Muscle of arm (tissue), 12 donors: Measurements from ENCODE around the gene TAS2R60. TPM values are rescaled to one million over a fixed set of nuclear protein-coding genes. Genes with fewer than 3 reads are reported as not detected.
"Not testable (repeated sequence)": the region's sequence is repeated elsewhere in the genome, so short reads cannot be mapped to it uniquely, and the experiment has no call there.

ENCODE experiments used
- DNase-seq: peaks from one replicate; pipeline ENCODE4 v3.0.0-alpha.2; 2013
- polyA plus RNA-seq, 12 donors: library from polyadenylated mRNA; unstranded; fragments of 120-200 nt; gene quantifications; one replicate each; pipeline ENCODE4 v1.2.1, GENCODE V29; 2013; ENCODE audit not compliant: insufficient read length in 12 of 12

TAS2R60 gene
- polyA plus RNA-seq, 12 donors = not detected

DNA sequence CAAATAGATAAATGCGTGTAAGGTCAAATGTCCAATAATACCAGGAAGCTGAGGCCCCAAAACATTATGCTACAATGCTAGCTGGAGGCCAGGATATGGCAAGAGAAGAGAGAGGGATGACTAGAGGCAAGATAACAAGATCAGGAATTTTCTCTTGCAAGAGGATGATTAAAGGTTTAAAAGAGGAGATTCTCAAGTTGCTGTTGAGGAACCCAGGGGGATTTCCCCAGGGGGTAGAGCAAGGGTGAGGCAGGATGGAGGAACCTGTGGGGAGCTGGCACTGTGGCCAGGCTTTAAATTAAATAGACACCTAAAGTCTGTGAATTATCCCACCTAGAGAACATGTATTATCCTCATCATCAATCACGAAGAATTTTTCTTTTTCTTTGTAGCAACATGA, 3.4 kb upstream of the TAS2R60 start:
- no peak for DNase-seq

GRCh38 chr7:143444063-143444782, 970 bp downstream of the TAS2R60 start:
- DNase-seq = no peak

DNA sequence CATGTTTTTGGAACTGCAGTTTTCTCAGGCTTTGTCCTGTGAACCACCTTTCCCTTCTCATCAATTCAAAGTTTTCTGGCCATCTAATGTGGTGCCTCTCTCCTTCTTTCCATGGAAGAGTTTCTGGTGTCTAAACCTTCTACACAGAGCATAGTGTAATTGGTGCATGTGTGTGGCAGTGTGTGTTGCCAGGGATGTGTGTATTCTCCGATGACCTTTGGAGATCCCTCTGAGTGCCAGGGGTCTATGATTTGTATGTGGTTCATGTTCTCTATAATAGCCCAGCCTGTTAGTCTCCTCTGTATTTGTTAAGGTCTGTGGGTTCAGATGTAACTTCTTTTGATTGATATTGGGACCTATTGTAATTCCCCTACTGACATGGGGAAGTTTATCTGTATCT, 1.5 kb downstream of the TAS2R60 start:
- DNase-seq = no peak

DNA sequence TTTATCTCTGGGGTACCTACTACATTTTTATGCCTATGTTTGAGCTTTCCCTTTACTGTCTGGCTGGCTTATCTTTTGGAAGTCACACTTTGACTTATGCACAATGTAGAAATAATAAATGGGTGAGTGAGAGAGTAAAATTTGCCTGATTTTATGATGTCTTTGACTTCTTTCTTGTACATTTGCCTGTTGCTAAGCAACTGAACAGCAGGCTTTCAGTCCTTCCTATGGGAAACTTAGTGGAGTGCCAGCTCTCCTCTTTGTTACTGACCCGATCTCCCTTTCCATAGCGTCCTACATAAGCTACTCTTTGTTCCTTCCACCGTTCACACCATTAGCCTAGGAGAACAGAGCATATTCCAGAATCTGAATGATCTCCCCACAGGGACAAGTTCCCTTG, 4.2 kb downstream of the TAS2R60 start:
- DNase-seq = no peak

DNA sequence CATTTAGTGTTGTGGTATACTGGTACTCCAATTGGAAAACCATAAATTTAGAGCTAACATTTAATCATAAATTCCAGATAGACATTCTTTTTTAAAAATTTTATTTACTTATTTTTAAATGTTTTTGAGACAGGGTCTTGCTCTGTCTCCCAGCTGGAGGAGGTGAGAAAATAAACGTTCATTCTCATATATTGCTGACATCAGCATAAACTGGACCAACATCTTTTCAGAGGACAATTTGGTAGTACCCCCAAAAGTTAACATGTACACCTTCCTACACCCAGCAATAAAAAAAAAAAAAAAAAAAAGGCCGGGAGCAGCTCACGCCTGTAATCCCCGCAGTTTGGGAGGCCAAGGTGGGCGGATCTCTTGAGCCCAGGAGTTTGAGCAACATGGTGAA, 5.2 kb downstream of the TAS2R60 start:
- no peak for DNase-seq

- DNase-seq = no peak
Measured at GRCh38 chr7:143449793-143450192, 6.5 kb downstream of the TAS2R60 start.

DNA sequence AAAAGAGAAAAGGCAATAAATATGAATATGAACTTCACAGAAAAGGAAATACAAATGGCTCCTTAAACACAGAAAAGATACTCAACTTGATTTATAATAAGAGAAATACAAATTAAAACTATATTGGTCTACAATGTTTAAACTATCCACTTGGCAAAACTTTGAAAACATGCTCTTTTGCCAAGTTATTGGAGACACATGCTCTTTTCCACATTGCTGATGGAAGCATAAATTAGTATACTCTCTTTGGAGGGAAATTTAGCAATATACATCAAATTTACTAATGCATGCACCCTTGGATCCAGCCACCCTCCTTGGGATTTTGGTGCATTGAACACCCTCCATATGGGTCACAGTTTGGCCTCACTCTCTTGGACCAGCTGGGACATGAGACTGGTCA, 7.9 kb downstream of the TAS2R60 start:
- no peak for DNase-seq

DNA sequence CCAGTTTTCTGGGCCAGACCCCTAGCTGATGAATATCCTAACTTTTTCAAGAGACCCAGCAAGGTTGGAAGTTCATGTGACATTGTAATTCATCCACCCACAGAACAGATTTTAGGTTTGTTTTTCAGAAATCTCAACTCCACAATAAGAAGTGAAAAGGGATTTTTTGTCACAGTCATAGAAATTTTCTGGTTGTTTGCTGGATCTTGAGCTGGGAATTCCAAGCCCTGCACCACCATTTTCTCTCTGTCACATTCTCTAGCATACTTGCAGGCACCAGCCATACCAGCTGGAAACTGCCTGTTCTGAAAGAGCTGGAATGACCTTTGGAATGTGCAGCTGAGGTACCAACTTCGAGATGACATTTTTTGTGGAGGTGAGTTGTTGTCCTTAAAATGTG, 8.5 kb downstream of the TAS2R60 start:
- no peak for DNase-seq

GRCh38 chr7:143452495-143452894, 9.2 kb downstream of the TAS2R60 start:
- no peak for DNase-seq

DNA sequence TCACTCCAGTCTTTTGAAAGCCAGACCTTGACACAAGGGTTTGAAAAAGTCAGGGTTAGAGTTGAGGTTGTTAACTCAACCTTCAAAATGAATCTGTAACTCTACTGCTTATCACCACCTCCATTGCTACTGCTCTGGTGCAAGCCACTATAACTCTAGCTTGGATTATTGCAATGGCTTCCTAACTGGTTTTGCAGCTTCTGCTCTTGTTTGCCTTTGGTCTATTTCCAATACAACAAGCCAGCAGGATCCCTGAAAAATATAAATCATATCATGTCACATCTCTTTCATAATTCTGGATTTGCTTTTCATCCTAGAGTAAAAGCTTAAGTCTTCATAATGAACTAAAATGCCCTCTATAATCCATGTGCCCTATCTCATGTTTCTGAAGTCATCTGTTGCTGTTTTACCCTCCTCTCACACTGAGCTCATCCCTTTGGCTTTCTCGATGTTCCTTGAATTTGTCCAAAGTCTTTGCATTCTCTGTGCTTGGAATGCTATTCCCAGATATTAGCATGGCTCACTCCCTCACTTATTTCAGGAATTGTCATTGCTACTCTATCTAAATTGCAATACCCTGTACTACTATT, 10.9 kb downstream of the TAS2R60 start:
- no peak for DNase-seq

- DNase-seq = no peak
Measured at GRCh38 chr7:143455491-143455890, 12.2 kb downstream of the TAS2R60 start.

DNA sequence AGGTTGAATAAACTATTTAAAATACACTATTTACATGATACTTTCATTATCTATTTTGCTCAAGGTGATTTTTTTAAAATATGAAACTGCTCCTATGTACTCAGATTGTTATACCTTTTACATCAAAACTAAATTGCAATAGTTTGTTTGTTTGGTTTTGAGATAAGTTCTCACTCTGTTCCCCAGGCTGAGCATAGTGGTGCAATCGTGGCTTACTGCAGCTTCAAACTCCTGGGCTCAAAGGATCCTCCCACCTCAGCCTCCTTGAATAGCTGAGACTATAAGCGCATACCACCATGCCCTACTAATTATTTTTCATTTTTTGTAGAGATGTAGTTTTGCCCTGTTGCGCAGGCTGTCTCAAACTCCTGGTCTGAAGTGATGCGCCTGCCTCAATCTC, 12.7 kb downstream of the TAS2R60 start:
- DNase-seq = no peak

- no peak for DNase-seq
Measured at GRCh38 chr7:143456992-143457793, 13.9 kb downstream of the TAS2R60 start.

DNA sequence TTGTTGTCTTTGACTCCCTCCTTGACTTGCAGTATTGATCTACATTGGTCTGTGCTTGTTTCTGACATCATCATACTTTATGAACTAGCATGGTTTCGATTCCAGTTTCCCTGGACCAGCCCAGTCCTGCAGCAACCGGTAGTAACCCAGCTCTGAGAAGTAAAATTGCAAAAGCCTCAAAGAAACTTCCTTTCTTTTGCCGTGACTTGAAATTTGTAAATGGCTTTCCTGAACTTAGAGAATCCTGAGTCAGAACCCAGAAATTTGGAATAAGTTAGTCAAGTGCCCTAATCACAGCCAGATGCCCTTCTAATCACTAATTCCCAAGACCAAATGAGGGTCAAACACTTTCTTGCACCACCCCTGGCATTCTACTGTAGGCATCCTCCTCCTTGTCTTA, 15.0 kb downstream of the TAS2R60 start:
- DNase-seq = no peak

DNA sequence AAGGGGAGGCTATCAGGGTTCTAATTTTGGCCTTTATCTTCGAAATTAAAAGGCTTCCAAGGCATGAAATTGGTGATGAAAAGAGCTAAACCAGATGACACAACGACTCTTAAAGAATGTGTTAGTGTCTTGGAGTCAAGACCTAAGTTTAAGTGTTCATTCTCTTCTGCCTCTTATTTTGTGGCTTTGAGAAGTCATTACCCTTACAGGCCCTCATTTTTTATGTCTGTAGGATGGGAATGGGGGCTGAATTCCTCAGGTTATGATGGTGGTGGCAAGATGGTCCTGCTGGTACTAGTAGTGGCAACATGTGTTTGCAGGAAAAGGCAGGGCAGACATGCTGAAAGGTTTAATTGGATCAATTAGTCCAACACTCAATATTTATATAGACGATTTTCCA, 15.4 kb downstream of the TAS2R60 start:
- no peak for DNase-seq

GRCh38 chr7:143459359-143459758, 16.1 kb downstream of the TAS2R60 start:
- DNase-seq = no peak

DNA sequence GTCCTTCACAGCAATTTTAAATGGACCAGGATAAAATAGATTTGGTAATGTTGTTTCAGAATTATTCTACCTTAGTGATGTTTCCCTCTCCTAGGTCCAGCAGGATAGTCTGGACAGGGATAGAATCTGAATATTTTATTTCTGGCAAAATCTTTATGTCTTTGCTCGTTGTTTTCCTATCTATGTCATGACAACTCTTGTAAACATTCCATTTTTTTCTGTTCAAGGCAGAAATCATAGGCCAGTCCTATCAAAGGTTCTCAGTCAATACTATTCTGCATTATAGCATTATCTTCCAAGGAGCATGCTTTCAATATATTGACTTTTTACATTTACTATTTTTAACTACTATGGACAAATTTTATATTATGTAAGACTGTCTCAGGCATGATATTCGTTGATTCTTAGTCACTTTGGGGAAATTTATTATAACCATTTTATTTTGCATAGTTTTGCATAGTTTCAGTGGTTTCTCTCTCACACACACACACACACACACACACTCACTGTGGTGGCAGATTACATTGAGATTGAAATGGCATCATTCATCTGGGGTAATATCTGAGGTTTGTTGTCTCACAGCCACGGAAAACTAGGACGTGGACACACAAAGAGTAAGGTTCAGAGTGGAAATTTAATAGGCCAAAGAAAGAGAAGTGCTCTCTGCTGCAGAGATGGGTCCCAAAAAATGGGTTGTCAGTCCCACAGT, 17.2 kb downstream of the TAS2R60 start:
- DNase-seq = no peak

GRCh38 chr7:143462045-143462444, 18.8 kb downstream of the TAS2R60 start:
- DNase-seq = no peak

DNA sequence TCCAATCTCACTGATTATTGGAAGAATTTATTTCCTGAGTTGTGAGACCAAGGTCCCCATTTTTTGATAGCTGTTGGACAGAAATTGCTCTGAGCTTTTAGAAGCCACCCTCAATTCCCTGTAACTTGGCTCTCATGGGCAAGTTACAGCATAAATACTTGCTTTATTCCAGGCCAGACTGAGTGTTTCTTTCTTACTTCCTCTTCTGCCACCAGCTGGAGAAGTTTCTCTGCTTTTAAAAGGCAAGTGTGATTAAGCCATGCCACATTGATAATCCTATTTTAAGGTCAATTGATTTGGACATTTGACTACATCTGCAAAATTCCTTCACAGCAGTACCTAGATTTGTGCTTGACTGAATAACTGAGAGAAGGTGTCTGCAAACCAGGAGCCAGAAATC, 20.3 kb downstream of the TAS2R60 start:
- no peak for DNase-seq

GRCh38 chr7:143463957-143464356, 20.7 kb downstream of the TAS2R60 start:
- no peak for DNase-seq

DNA sequence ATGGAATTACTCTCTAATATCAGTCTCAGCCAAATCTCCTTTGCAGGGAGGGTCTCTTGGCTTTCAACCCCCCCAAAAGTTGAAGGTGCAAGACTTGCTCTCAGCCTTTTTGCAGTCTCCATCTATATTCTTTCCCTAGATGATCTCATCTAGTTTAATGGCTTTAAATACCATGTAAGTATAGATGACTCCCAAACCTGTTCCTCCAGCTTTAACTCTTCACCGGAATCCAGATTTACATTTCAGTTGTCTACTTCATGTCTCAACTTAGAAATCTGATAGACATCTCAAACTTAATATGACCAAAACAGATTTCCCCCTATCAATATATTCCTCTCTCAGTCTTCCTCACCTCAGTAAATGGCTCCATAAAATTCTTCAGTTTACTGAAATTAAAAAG, 24.5 kb downstream of the TAS2R60 start:
- no peak for DNase-seq

DNA sequence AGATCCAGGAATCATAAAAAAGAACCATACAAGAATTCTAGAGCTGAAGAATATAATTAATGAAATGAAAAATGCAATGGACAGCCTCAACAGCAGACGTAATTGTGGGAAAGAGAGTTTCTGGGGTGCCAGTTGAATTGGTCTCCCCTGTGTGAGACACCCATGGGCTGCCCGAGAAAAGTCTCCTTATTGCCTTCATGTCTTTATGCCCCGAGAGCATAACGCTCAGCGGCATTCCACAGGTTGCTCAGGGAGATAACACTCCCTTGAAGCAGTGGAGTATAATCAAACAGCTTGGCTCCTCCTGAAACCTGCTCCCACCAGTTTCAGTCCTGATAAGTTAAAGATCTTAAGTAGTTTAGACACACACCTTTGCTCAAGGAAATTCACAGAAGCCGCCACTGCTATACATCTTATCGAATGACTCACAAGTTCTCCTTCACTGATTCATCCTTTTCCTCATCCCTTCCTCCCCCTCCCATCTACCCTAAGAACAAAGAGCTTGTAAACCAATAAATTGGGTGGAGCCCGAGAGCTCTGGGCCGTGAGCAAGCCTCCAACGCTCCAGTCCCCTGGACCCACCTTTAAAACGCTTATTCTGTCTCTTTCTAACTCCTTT, 28.9 kb downstream of the TAS2R60 start:
- DNase-seq = not testable (repeated sequence)
